DOHH2 (cell line): ENCODE measurements around the gene ITPKB.

Experiments used
- H3F3A ChIP-seq: fragments of 200-600 bp; sonication (generic), shearing (Covaris generic); 2 replicates; pipeline ENCODE4 v1.6.0; 2016; ENCODE audit warnings: antibody characterized with exemption, mild to moderate bottlenecking; ENCODE audit not compliant: control insufficient read depth, insufficient read depth
- H3K27ac ChIP-seq: fragments of 200-600 bp; sonication (generic); 2 replicates; pipeline ENCODE4 v1.5.1; 2014; ENCODE audit warnings: low read depth, mild to moderate bottlenecking, low read length, moderate library complexity
- H3K27me3 ChIP-seq: fragments of 200-600 bp; sonication (generic); 2 replicates; pipeline ENCODE4 v1.6.1; 2014; ENCODE audit warnings: mild to moderate bottlenecking, low read length, mixed read lengths; ENCODE audit not compliant: control insufficient read depth
- H3K36me3 ChIP-seq: fragments of 200-600 bp; sonication (generic); 2 replicates; pipeline ENCODE4 v1.6.1; 2014; ENCODE audit warnings: mild to moderate bottlenecking, low read length, moderate library complexity, mixed read lengths; ENCODE audit not compliant: control insufficient read depth
- H3K4me1 ChIP-seq: fragments of 200-600 bp; sonication (generic); 2 replicates; pipeline ENCODE4 v1.6.1; 2014; ENCODE audit warnings: mild to moderate bottlenecking, low read length, mixed read lengths; ENCODE audit not compliant: control insufficient read depth
- H3K4me2 ChIP-seq: fragments of 200-600 bp; sonication (generic); 2 replicates; pipeline ENCODE4 v1.6.0; 2014; ENCODE audit warnings: mild to moderate bottlenecking, low read length, moderate library complexity
- H3K4me3 ChIP-seq: fragments of 200-600 bp; sonication (generic); 2 replicates; pipeline ENCODE4 v1.5.1; 2014; ENCODE audit warnings: mild to moderate bottlenecking, low read length, mixed read lengths
- H3K79me2 ChIP-seq: fragments of 200-600 bp; sonication (generic); 2 replicates; pipeline ENCODE4 v1.6.1; 2014; ENCODE audit warnings: mild to moderate bottlenecking, low read length, mixed read lengths; ENCODE audit not compliant: control insufficient read depth
- H3K9me2 ChIP-seq: fragments of 200-600 bp; sonication (generic); replicated peaks from 2 replicates; pipeline ENCODE4 v1.6.1; 2014; ENCODE audit warnings: mild to moderate bottlenecking, low read length, mixed read lengths; ENCODE audit not compliant: control insufficient read depth
- H3K9me3 ChIP-seq: fragments of 200-600 bp; sonication (generic); 2 replicates; pipeline ENCODE4 v1.6.1; 2014; ENCODE audit warnings: antibody characterized with exemption, low read length, mixed read lengths; ENCODE audit not compliant: control insufficient read depth, insufficient read depth
- H4K20me1 ChIP-seq: fragments of 200-600 bp; sonication (generic); 2 replicates; pipeline ENCODE4 v1.6.0; 2014; ENCODE audit warnings: low read depth, mild to moderate bottlenecking, antibody characterized with exemption, low read length, moderate library complexity; ENCODE audit not compliant: control insufficient read depth, insufficient read depth
- EZH2phosphoT487 ChIP-seq: fragments of 200-600 bp; sonication (generic); IDR thresholded peaks from 2 replicates; pipeline ENCODE4 v1.6.1; 2017; ENCODE audit warnings: borderline replicate concordance, mild to moderate bottlenecking, antibody characterized with exemption, low read length, moderate library complexity, mixed read lengths
- TF ChIP-seq, protein P1 (sequence below): fragments of 200-600 bp; sonication (generic); IDR thresholded peaks from one replicate; pipeline ENCODE4 v1.5.1; 2014; ENCODE audit warnings: antibody characterized with exemption, mild to moderate bottlenecking, low read depth, low read length; ENCODE audit not compliant: poor library complexity, severe bottlenecking

The ITPKB gene

DNA sequence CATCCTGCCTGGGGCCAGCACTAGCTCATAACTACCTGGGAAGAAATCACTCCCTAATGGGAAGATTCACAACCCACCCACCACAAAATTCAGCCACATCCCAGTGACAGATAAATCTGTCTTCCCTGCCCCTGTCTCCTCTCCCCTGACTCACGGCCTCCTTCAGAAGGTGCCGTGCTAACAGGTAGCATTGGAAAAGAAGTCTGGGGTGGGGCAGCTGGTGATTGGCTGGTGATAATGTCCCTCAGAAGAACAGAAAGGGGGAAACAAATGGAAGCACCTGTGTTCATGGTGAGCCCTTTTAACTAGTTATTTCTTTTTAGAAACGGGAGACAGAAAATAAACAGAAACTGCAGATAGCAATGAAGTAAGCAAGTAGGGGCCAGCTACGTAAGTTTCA is 29.1 kb downstream of the ITPKB start:
- H4K20me1 ChIP-seq = 0 out of 2 replicates have a peak, but pooled peaks cover 4% of the 10 kb centered on the region

DNA sequence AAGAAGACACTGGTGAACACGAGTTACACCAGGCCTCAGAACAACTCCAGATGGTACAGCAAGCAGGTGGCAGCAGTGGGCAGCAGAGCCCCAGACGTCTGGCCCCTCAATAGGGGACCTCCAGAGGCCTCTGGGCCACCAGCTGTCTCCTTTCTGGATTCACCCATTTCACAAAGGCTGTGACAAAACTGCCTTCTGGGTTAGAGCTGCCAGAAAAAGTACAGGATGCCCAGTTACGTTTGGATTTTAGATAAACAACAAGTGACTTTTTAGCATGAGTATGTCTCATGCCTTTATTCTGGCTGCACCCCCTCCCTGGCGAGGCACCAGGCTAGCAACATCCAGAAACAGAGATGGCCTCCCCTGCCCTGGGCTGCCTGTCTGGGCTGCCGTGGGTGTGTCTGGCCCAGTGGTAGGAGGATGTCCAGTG is 30.1 kb downstream of the ITPKB start:
- no peak overlapping the region for H3K27ac ChIP-seq
- H3K4me3 ChIP-seq = no peak overlapping the region
- peaks cover 93% of the 10 kb centered on the region for H3K4me1 ChIP-seq
- no peaks in the 10 kb centered on the region for H3K9me2 ChIP-seq
- peaks cover 2% of the 10 kb centered on the region for H3K9me3 ChIP-seq
- peaks cover 88% of the 10 kb centered on the region for H3K79me2 ChIP-seq
- peaks cover 80% of the 10 kb centered on the region for H3K36me3 ChIP-seq
- H3K27me3 ChIP-seq = no peaks in the 10 kb centered on the region
- H3F3A ChIP-seq = peaks cover 29% of the 10 kb centered on the region
- TF ChIP-seq EZH2phosphoT487 = no peak
- TF ChIP-seq, protein P1, sequence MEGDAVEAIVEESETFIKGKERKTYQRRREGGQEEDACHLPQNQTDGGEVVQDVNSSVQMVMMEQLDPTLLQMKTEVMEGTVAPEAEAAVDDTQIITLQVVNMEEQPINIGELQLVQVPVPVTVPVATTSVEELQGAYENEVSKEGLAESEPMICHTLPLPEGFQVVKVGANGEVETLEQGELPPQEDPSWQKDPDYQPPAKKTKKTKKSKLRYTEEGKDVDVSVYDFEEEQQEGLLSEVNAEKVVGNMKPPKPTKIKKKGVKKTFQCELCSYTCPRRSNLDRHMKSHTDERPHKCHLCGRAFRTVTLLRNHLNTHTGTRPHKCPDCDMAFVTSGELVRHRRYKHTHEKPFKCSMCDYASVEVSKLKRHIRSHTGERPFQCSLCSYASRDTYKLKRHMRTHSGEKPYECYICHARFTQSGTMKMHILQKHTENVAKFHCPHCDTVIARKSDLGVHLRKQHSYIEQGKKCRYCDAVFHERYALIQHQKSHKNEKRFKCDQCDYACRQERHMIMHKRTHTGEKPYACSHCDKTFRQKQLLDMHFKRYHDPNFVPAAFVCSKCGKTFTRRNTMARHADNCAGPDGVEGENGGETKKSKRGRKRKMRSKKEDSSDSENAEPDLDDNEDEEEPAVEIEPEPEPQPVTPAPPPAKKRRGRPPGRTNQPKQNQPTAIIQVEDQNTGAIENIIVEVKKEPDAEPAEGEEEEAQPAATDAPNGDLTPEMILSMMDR = no peak
- H4K20me1 ChIP-seq = 0 out of 2 replicates have a peak, but pooled peaks cover 4% of the 10 kb centered on the region
- H3K4me2 ChIP-seq = no peak overlapping the region

More for the DNA sequence above, 29.1 kb downstream of the ITPKB start:
- Histone ChIP-seq H3F3A (peaks cover 35% of the 10 kb centered on the region), H3K27me3 (no peaks in the 10 kb centered on the region), H3K4me2 (no peak overlapping the region), H3K9me3 (peaks cover 10% of the 10 kb centered on the region), H3K36me3 (peaks cover 85% of the 10 kb centered on the region), H3K9me2 (no peaks in the 10 kb centered on the region), H3K4me3 (no peak overlapping the region), H3K27ac (no peak overlapping the region), H3K4me1 (peaks cover 93% of the 10 kb centered on the region), H3K79me2 (peaks cover 88% of the 10 kb centered on the region)
- TF ChIP-seq, protein P1 = no peak
- no peak for TF ChIP-seq EZH2phosphoT487

DNA sequence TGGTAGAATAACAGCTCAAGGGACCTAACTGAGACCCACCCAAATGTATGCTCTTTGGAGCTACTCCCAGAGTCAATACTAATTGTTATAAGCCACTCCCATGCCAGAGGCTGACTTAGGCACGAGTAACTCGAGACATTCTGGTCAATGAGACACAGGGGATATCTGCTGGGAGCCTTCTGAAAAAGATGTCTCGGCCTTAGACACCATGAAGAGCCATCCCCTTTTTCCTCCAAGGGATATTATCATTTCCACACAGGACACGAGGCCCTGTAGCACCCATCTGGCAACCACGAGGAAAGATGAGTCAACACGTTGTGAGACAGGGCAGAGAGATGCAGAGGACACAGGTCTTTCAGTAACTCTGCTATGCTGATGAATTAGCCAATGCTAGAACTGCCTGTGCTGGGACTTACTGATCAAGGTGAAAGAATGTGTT is 30.7 kb downstream of the ITPKB start:
- Histone ChIP-seq H3K79me2 (peaks cover 88% of the 10 kb centered on the region), H3K36me3 (peaks cover 78% of the 10 kb centered on the region), H3K9me3 (no peaks in the 10 kb centered on the region), H4K20me1 (0 out of 2 replicates have a peak, but pooled peaks cover 4% of the 10 kb centered on the region), H3K4me3 (no peak overlapping the region), H3K4me1 (peaks cover 91% of the 10 kb centered on the region), H3K27me3 (no peaks in the 10 kb centered on the region), H3K4me2 (no peak overlapping the region), H3F3A (peaks cover 23% of the 10 kb centered on the region), H3K9me2 (no peaks in the 10 kb centered on the region), H3K27ac (no peak overlapping the region)
- TF ChIP-seq, protein P1 = no peak
- TF ChIP-seq EZH2phosphoT487 = no peak

DNA sequence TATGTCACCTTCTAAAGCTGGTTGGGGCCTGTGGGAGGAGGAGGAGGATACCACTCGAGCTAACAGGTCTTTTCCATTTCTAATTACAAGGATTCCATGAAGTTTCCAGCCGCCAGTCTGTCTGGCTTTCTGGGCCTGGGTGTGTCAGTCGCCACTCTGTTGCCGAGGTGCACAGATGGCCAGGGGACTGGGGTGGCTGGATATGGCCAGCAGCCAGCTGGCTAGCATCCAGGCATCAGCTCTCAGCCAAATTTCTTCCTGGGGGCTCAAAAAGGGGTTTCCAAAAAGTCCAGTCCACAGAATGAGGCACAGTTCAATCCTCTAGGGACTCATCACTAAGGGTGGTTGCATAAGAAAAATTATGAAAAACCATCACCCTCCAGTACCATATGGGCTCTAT is 32.4 kb downstream of the ITPKB start:
- peaks cover 6% of the 10 kb centered on the region for H3F3A ChIP-seq
- H3K4me2 ChIP-seq = no peak overlapping the region
- no peak overlapping the region for H3K4me3 ChIP-seq
- peaks cover 78% of the 10 kb centered on the region for H3K36me3 ChIP-seq
- peaks cover 97% of the 10 kb centered on the region for H3K79me2 ChIP-seq
- no peaks in the 10 kb centered on the region for H3K27me3 ChIP-seq
- TF ChIP-seq EZH2phosphoT487 = no peak
- TF ChIP-seq, protein P1 = no peak
- peaks cover 91% of the 10 kb centered on the region for H3K4me1 ChIP-seq
- no peaks in the 10 kb centered on the region for H3K9me2 ChIP-seq
- no peaks in the 10 kb centered on the region for H4K20me1 ChIP-seq
- H3K9me3 ChIP-seq = no peaks in the 10 kb centered on the region
- no peak overlapping the region for H3K27ac ChIP-seq
